Spleen (tissue), 11 donors: ENCODE data around the gene IZUMO1R. TPM values are rescaled to one million over a fixed set of nuclear protein-coding genes. Genes with fewer than 3 reads are reported as not detected.

Source experiments
- DNase-seq: peaks from one replicate; pipeline ENCODE4 v3.0.0-alpha.2; 2020
- H3K27ac ChIP-seq, 8 donors: fragments of 200-600 bp; sonication (generic) in 7 of 8; 1 replicate in 4 of 8; 2 replicates in 4 of 8; pipeline versions ENCODE4 v1.5.0 to v1.8.0; 2016 to 2021; ENCODE audit warnings: inconsistent platforms in 4 of 8, mild to moderate bottlenecking in 4 of 8, moderate library complexity in 1 of 8
- H3K27me3 ChIP-seq, 7 donors: fragments of 200-600 bp; sonication (generic) in 6 of 7; replicated peaks in 1 of 7; 1 replicate in 4 of 7; 2 replicates in 3 of 7; pipeline versions ENCODE4 v1.5.0 to v1.8.0; 2016 to 2021; ENCODE audit warnings: inconsistent platforms in 3 of 7, mild to moderate bottlenecking in 1 of 7
- H3K36me3 ChIP-seq, 6 donors: fragments of 200-600 bp; sonication (generic) in 5 of 6; 1 replicate in 4 of 6; 2 replicates in 2 of 6; pipeline versions ENCODE4 v1.5.0 to v1.8.0; 2016 to 2021; ENCODE audit warnings: inconsistent platforms in 2 of 6
- H3K4me1 ChIP-seq, 6 donors: fragments of 200-600 bp; sonication (generic) in 5 of 6; 1 replicate in 3 of 6; 2 replicates in 3 of 6; pipeline versions ENCODE4 v1.5.0 to v1.8.0; 2016 to 2021; ENCODE audit warnings: inconsistent platforms in 3 of 6
- H3K4me3 ChIP-seq, 8 donors: fragments of 200-600 bp; sonication (generic) in 7 of 8; 1 replicate in 4 of 8; 2 replicates in 4 of 8; pipeline versions ENCODE4 v1.5.0 to v1.8.0; 2016 to 2021; ENCODE audit warnings: inconsistent platforms in 4 of 8, mild to moderate bottlenecking in 4 of 8, moderate library complexity in 2 of 8
- H3K9me3 ChIP-seq, 8 donors: fragments of 200-600 bp; sonication (generic) in 7 of 8; 1 replicate in 4 of 8; 2 replicates in 4 of 8; pipeline versions ENCODE4 v1.5.0 to v1.8.0; 2016 to 2021; ENCODE audit warnings: inconsistent platforms in 4 of 8
- CTCF ChIP-seq, 11 experiments: fragments of 200-600 bp in 7 of 11; fragments of 450-650 bp in 4 of 11; sonication (generic) in 4 of 11; IDR thresholded peaks in 8 of 11; conservative IDR thresholded peaks in 3 of 11; 1 replicate in 7 of 11; 2 replicates in 4 of 11; pipeline versions ENCODE4 v1.4.0 to v1.8.0; 2016 to 2021; ENCODE audit warnings: antibody characterized with exemption in 11 of 11, inconsistent platforms in 4 of 11, mild to moderate bottlenecking in 1 of 11
- POLR2A ChIP-seq, 3 donors: fragments of 450-650 bp; IDR thresholded peaks; one replicate each; pipeline ENCODE4 v1.5.1; 2017; ENCODE audit warnings: antibody characterized with exemption in 3 of 3, mild to moderate bottlenecking in 1 of 3
- POLR2AphosphoS5 ChIP-seq, 3 donors: sonication (generic); formaldehyde crosslinking; IDR thresholded peaks; one replicate each; pipeline ENCODE4 v1.5.1; 2017; ENCODE audit warnings: antibody characterized with exemption in 3 of 3
- WGBS, 5 donors: extraction: QIAGEN DNeasy Blood & Tissue Kit in 3 of 5; methylation state at CpG; one replicate each; pipeline versions ENCODE4 v1.1.5 to v1.1.7; 2013 to 2018; 5-methylcytosine and 5-hydroxymethylcytosine counted together
- intact Hi-C: fragments of 100-400 bp; cut with DNase I; formaldehyde crosslinking; loops from one replicate; pipeline ENCODE4 v1.15.0; 2023; ENCODE audit warnings: low total_unique reads
- polyA plus RNA-seq, 3 donors: library from polyadenylated mRNA; stranded (reverse); fragments of 200-250 nt; gene quantifications; one replicate each; pipeline ENCODE4 v1.2.1, GENCODE V29; 2013
- total RNA-seq, 7 donors: library from RNA; depleted of rRNA in 3 of 7; stranded (reverse); fragments of >200 nt in 3 of 7; fragmentation: NEBNext Ultra II Directional in 4 of 7; extraction: Animal tissue kit (Norgen Biotek cat#: 25700) in 4 of 7; gene quantifications; one replicate each; pipeline versions ENCODE4 v1.1.0 to v1.2.1, GENCODE V29; 2016 to 2021
- donor health status: healthy with polysubstance abuse.
- donor health status: DM: no; HTN: no; CAD: no; lungs with moderate emphysema.
- donor health status: DM: no; HTN: no; CAD: no.
- donor health status: Bipolar disorder and iron deficiency.
- donor health status: healthy.
- donor health status: DM: no; HTN: no; CAD: no.
- donor health status: DM: yes; HTN: yes; CAD: no.

Gene IZUMO1R
- total and polyA plus RNA-seq, 10 donors = not detected

- no peaks in the 10 kb centered on the region for H3K36me3 ChIP-seq
- intact Hi-C loops = no loop called here
- no peak for TF ChIP-seq CTCF (IDR thresholded peaks at IDR 0.05 in 8 of 11, conservative IDR thresholded peaks at IDR 0.05 in 3 of 11)
- no peak for TF ChIP-seq POLR2AphosphoS5 (IDR thresholded peaks at IDR 0.05)
- no peak for TF ChIP-seq POLR2A (IDR thresholded peaks at IDR 0.05)
- no peak for DNase-seq
- no peaks in the 10 kb centered on the region for H3K9me3 ChIP-seq
- no peaks in the 10 kb centered on the region for H3K4me1 ChIP-seq
- H3K27ac ChIP-seq = no peak overlapping the region
- H3K4me3 ChIP-seq = no peak overlapping the region
- no peaks in the 10 kb centered on the region for H3K27me3 ChIP-seq
Measured at GRCh38 chr11:94283678-94284077, 20.7 kb upstream of the IZUMO1R start.

- no peak overlapping the region for H3K27ac ChIP-seq
- 51 to 90% (median 68%) methylated on average over 1 of the region's 1 CpG for WGBS, 5 donors
- H3K4me1 ChIP-seq = no peaks in the 10 kb centered on the region
- DNase-seq = no peak
- no peaks in the 10 kb centered on the region for H3K27me3 ChIP-seq
- H3K9me3 ChIP-seq = peaks cover 0 to 14% (median 10%) of the 10 kb centered on the region in 8 donors
- intact Hi-C loops = no loop called here
- H3K4me3 ChIP-seq = no peak overlapping the region
- no peaks in the 10 kb centered on the region for H3K36me3 ChIP-seq
- TF ChIP-seq CTCF (IDR thresholded peaks at IDR 0.05 in 8 of 11, conservative IDR thresholded peaks at IDR 0.05 in 3 of 11) (no peak), POLR2A (IDR thresholded peaks at IDR 0.05) (no peak), POLR2AphosphoS5 (IDR thresholded peaks at IDR 0.05) (no peak)
Measured at GRCh38 chr11:94295534-94295933, 8.8 kb upstream of the IZUMO1R start.

- Histone ChIP-seq H3K36me3 (no peaks in the 10 kb centered on the region), H3K27ac (no peak overlapping the region), H3K4me1 (no peaks in the 10 kb centered on the region), H3K4me3 (no peak overlapping the region), H3K27me3 (no peaks in the 10 kb centered on the region), H3K9me3 (no peaks in the 10 kb centered on the region)
- TF ChIP-seq CTCF (IDR thresholded peaks at IDR 0.05 in 8 of 11, conservative IDR thresholded peaks at IDR 0.05 in 3 of 11) = no peak
- TF ChIP-seq POLR2AphosphoS5 (IDR thresholded peaks at IDR 0.05) = no peak
- TF ChIP-seq POLR2A (IDR thresholded peaks at IDR 0.05) = no peak
- no peak for DNase-seq
- intact Hi-C loops = no loop called here
- WGBS, 5 donors = 74 to 86% (median 80%) methylated on average over 5 of the region's 5 CpGs
Measured at GRCh38 chr11:94297985-94298576, 6.3 kb upstream of the IZUMO1R start.

- H3K36me3 ChIP-seq = no peaks in the 10 kb centered on the region
- no peak overlapping the region for H3K27ac ChIP-seq
- intact Hi-C loops = no loop called here
- no peaks in the 10 kb centered on the region for H3K9me3 ChIP-seq
- no peak for TF ChIP-seq CTCF (IDR thresholded peaks at IDR 0.05 in 8 of 11, conservative IDR thresholded peaks at IDR 0.05 in 3 of 11)
- no peak for TF ChIP-seq POLR2A (IDR thresholded peaks at IDR 0.05)
- no peak for TF ChIP-seq POLR2AphosphoS5 (IDR thresholded peaks at IDR 0.05)
- WGBS, 5 donors = 24 to 41% (median 31%) methylated on average over 5 of the region's 5 CpGs
- peaks cover 0 to 14% (median 4%) of the 10 kb centered on the region in 6 donors for H3K4me1 ChIP-seq
- no peak for DNase-seq
- H3K27me3 ChIP-seq = no peaks in the 10 kb centered on the region
- H3K4me3 ChIP-seq = no peak overlapping the region
Measured at GRCh38 chr11:94302776-94303175, 1.6 kb upstream of the IZUMO1R start.
